ENCODE measurements around the gene OTUD4. TPM values are rescaled to one million over a fixed set of nuclear protein-coding genes. Genes with fewer than 3 reads are reported as not detected.

The OTUD4 gene
- total and polyA plus RNA-seq, 9 of the 15 experiments (the other 6 are each of a cell fraction or from before 2014, with no cell fraction given): 4.2 to 29.0 (median 24.8) TPM

- TF ChIP-seq CREB3 (tag; conservative IDR thresholded peaks at IDR 0.05; ENCODE audit: low read depth): no peak
- TF ChIP-seq ZBTB49 (CRISPR knock-in tag; IDR thresholded peaks at IDR 0.05; ENCODE audit: borderline replicate concordance): no peak
Observed at GRCh38 chr4:145103496-145103895, 76.9 kb downstream of the OTUD4 start (continued).

GRCh38 chr4:145102619-145103018, 77.8 kb downstream of the OTUD4 start:
- no peak for FAIRE-seq
- H3K27me3 ChIP-seq (ENCODE audit: control insufficient read depth in 2 of 2, insufficient read depth in 2 of 2, low read length in 2 of 2): no peaks in the 10 kb centered on the region
- TF ChIP-seq E2F1 (CRISPR knock-in tag; IDR thresholded peaks at IDR 0.05): no peak
- no peak for TF ChIP-seq PATZ1 (CRISPR knock-in tag; IDR thresholded peaks at IDR 0.05; ENCODE audit: borderline replicate concordance)
- no peak for TF ChIP-seq RBM22 (IDR thresholded peaks at IDR 0.05; ENCODE audit: low read depth, low read length, poor library complexity, severe bottlenecking)
- no peak for TF ChIP-seq ZSCAN29 (IDR thresholded peaks at IDR 0.05)
- TF ChIP-seq ZBTB17 (CRISPR knock-in tag; IDR thresholded peaks at IDR 0.05): no peak
- TF ChIP-seq CHD1 (IDR thresholded peaks at IDR 0.05; ENCODE audit: low read length): no peak
- TF ChIP-seq ZNF398 (CRISPR knock-in tag; IDR thresholded peaks at IDR 0.05): no peak
- no peak for TF ChIP-seq XRCC4 (IDR thresholded peaks at IDR 0.05; ENCODE audit: extremely low read depth, insufficient read depth, insufficient read length)
- TF ChIP-seq ARID1B (IDR thresholded peaks at IDR 0.05): peak; percentile 42; the same call in 1 of the 2 replicates
- TF ChIP-seq POLR2A (conservative IDR thresholded peaks at IDR 0.05): peak; percentile 49; the same call in 1 of the 2 replicates
- no peak for TF ChIP-seq NR2F6 (CRISPR knock-in tag; IDR thresholded peaks at IDR 0.05)

More at GRCh38 chr4:145102619-145103018, 77.8 kb downstream of the OTUD4 start:
- ChIA-PET CTCF (ENCODE audit: low intra/inter-chr PET ratio) (no interaction called here), POLR2A (interaction anchor here (1.3 kb wide), 1 partner anchor 72 kb away, joined by 4 read pairs; no protein-coding TSS in a partner anchor)
- no peak for DNase-seq (ENCODE audit: extremely low read depth in 1 of 4, low spot score in 3 of 4)
- no peak for ATAC-seq
- Histone ChIP-seq H3K4me2 (ENCODE audit: insufficient read depth, low read length) (peak overlapping the region; percentile 6; the same call in 1 of the 2 replicates), H3K9me3 (replicated peaks; ENCODE audit: control insufficient read depth, insufficient read depth, low read depth, low read length) (no peaks in the 10 kb centered on the region), H4K20me1 (replicated peaks; ENCODE audit: control insufficient read depth, insufficient read depth, low read length) (peaks cover 14% of the 10 kb centered on the region; the same call in 1 of the 2 replicates), H3K4me1 (replicated peaks in 1 of 2; ENCODE audit: control insufficient read depth in 2 of 2, insufficient read depth in 2 of 2, low read length in 2 of 2) (peaks cover 9 to 19% of the 10 kb centered on the region in 2 experiments; a peak in 3 of 5 replicates), H3K36me3 (ENCODE audit: control insufficient read depth, insufficient read depth, low read length) (peaks cover 79% of the 10 kb centered on the region), H3K79me2 (ENCODE audit: control insufficient read depth, insufficient read depth, low read length) (peaks cover 84% of the 10 kb centered on the region), H3K9ac (ENCODE audit: insufficient read depth in 1 of 2, low read depth in 2 of 2, low read length in 2 of 2) (no peak overlapping the region), H3K27ac (ENCODE audit: extremely low read depth, low read depth, low read length) (no peak overlapping the region), H3K9me1 (ENCODE audit: control insufficient read depth, insufficient read depth, low read length) (no peaks in the 10 kb centered on the region), H2AFZ (ENCODE audit: low read depth, low read length) (no peak overlapping the region), H3K4me3 (no peak overlapping the region)
- no TSS peak for BruUV-seq (replicated peaks)
- 39% methylated on average over 2 of the region's 2 CpGs for WGBS (ENCODE audit: insufficient coverage, low coverage, missing lambda C conversion rate)
- intact Hi-C loops (cut with micrococcal nuclease) (no loop called here), in situ Hi-C loops (cut with MboI) (no loop called here)

Measured in K562 (cell line).